Forelimb muscle (tissue), 1 donor: ENCODE data around the gene OR6S1. TPM values are rescaled to one million over a fixed set of nuclear protein-coding genes. Genes with fewer than 3 reads are reported as not detected.
"Not testable (repeated sequence)": the region's sequence is repeated elsewhere in the genome, so short reads cannot be mapped to it uniquely, and the experiment has no call there.

Experiments
- DNase-seq: peaks from one replicate; pipeline ENCODE4 v3.0.0-alpha.2; 2013; ENCODE audit warnings: low read depth
- polyA plus RNA-seq: library from polyadenylated mRNA; unstranded; fragments of 120-200 nt; gene quantifications from one replicate; pipeline ENCODE4 v1.2.1, GENCODE V29; 2013; ENCODE audit not compliant: insufficient read length

Gene OR6S1
- polyA plus RNA-seq, 1 donor = not detected

- no peak for DNase-seq
These were observed 30.2 kb downstream of the OR6S1 start for GRCh38 chr14:20611277-20611676.

DNA sequence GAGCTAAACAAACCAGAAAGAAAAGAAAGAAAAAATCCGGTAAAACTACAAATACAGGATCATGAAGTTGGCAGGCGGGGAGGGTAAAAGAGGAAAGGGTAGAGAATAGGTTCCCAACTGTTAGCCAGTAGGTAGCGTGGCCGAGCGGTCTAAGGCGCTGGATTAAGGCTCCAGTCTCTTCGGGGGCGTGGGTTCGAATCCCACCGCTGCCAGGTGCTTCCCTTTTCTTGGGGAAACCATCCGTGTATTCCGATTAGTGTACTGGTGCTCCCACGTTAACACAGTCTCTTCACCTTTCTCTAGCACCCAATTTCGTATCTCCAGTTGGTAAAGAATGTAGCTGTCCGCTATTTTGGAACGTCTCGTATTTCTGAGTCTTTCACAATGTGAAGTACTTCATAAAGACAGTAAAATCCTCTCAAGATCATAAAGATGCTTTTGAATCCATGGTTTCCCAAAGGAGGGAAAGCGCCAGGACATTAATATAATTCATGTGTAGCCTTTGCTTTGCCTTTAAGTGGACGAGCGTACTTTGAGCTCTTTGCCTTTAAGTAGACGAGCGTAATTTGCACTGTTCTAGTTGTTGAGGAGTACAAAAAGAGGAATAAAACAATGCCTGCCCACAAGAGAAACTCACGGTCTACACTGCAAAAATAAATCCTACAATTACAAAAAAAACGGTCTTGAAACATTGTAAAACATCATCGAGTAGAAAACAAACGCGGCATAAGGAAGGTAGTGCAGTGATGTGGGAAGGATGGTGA lies 31.3 kb downstream of the OR6S1 start:
- DNase-seq = no peak

DNA sequence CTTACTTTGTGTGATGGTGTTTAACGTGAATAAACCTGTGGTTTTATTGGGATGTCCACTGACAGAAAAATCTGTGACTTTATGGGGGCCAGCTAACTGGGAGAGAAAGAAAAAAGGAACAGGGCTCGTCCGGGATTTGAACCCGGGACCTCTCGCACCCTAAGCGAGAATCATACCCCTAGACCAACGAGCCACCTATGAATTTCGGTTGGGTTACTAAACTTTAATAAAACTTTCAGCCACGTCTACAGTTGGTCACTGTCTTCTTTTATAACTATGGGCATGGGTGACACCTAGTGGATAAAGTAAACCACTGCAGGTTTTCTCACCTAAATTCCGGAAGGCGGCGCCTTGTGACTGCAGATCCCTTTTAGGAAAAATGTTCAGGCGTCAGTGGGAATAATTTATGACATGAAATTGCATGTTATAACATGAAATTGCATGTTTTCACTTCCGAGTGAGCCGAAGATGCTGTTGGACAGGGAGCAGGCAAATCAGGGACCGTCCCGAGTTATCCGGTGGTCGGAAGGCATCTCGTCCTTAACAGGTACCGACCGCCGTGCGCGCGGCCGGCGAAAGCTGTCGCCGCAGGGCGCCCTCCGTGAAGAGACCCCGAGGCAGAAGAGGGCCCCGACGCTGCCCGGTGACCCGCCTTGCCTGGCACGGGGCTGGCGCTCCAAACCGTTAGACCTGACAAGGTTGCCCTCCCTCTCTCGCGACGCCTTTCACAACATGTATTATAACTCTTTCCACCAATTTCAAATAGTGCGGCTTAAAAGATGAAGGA lies 32.1 kb downstream of the OR6S1 start:
- peak; percentile 78 for DNase-seq

DNA sequence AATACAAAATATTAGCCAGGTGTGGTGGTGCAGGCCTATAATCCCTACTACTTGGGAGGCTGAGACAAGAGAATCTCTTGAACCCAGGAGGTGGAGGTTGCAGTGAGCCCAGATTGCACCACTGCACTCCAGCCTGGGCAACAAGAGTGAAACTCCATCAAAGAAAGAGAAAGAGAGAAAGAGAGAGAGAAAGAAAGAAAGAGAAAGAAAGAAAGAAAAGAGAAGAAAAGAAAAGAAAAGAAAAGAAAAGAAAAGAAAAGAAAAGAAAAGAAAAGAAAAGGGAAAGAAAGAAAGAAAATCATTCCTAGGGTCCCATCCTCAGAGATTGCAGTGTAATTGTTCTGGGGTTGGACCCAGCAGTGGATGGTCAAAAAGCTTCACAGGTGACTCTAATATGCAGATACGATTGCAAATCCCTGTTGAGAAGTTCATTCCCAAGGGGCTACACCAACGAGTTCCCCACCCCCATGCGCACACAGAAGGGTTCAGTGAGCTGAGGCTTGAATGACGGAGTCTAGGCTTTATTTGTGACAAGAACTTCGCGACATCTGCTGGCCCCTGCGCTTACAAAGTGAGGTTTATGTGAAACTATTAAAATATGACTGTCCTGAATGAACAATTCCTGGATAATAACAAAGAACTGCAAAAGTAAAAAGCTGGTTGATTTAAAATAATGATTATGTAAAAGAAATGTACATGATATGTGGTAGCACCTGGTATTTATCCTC lies 32.9 kb downstream of the OR6S1 start:
- DNase-seq = no peak

DNA sequence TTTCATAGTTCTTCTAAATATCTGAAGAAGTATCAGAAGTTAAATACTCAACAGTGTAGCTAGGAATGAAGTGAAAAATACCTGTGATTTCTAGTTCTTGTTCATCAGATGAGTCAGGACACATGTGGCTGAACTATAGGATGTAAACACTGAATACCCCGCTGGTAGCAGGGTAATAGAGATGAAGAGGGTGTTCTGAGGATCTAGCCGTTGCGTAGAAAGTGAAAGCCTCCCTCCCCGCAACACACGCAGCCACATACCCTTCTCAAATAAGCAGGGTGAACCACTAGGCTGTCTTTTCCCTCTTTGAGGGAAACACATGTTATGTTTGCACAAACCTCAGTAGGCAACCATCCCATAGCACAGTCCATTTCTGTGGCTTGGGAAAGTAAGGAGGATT lies 33.9 kb downstream of the OR6S1 start:
- DNase-seq = no peak

- no peak for DNase-seq
These were observed 34.6 kb downstream of the OR6S1 start for GRCh38 chr14:20606902-20607242.

DNA sequence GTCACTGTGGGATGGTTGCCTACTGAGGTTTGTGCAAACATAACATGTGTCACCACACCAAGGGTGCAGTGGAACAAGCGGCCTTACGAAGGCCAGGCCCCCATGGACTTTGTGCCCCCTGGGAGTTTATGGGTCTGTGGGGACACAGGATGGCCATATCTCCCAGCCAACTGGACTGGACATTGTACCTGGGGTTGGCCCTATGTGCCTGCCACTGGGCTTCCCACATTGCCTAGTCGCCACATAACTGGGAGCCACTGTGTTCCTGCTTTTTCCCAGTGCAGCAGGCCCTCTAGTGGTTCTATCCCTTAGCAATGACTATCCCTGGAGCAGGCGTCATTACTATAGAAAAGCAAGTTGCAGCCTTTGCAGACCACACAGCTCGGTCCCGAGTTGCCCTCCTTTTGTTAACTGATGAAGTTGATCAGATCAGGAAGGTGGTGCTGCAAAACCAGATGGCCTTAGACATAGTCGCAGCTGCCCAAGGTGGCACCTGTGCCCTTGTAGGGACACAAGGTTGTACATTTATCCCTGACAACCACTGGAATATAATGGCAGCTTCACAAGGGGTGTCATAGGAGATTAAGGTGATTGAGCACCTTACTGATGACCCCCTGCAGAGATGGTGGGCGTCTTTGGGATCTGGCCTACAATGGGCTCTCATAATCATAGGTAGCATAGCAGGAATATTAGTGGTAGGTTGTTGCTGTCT lies 35.1 kb downstream of the OR6S1 start:
- DNase-seq = no peak

- no peak for DNase-seq
These were observed 37.4 kb downstream of the OR6S1 start for GRCh38 chr14:20603813-20604690.

DNA sequence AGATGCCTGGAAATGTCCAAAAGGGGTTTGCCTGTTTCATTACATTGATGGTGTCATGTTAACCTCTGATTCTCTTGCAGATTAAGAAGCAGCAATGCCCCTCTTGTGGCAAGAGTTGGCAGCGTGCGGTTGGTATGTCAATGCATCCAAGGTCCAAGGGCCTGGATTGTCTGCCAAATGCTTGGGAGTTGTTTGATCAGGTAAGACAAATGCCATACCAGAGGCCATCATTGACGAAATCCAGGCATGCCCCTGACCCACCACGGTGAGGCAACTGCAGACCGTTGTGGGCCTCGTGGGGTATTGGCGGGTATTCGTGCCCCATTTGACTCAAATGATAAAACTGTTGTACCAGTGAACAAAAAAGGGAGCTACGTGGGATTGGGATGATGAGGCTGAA lies 38.9 kb downstream of the OR6S1 start:
- no peak for DNase-seq

DNA sequence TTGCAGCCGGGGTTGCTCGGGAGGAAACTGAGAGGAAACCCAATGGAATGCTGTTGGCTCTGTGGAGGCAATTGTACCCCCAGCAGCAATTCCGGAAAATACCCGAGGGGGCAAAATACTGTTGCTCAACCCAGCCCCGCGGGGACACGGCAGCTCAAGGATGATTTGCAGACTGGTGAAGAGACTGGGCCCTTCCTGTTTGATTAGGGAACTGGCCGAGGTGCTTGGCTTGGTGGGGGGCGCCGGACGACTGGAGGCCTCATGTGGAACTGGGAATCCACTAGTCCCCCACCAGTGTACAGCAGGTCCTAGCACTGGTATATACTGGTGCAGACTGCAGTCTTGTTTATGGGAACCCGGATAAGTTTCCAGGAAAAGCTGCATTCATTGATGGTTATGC lies 40.0 kb downstream of the OR6S1 start:
- no peak for DNase-seq

GRCh38 chr14:20597108-20597507 lies 44.4 kb downstream of the OR6S1 start:
- DNase-seq = no peak

GRCh38 chr14:20595726-20596125 lies 45.8 kb downstream of the OR6S1 start:
- DNase-seq = not testable (repeated sequence)

DNA sequence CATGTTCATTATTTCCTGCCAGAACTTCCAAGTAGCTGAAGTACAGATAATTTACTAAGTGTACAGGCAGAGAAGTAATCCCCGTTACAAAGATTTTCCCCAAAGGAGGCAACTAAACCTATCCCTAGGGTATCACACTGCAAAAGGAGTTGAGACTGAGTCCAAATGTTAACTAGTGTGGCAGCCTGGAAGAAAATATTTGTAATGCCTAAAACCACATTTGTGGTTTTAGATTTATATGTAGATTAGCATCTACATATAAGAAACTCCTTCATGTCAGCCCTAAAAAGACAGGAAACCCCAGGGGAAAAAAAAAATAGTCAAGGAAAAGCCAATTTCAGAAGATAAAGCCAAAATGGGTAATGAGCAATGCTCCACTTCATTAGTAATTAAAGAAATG lies 48.9 kb downstream of the OR6S1 start:
- DNase-seq = no peak

DNA sequence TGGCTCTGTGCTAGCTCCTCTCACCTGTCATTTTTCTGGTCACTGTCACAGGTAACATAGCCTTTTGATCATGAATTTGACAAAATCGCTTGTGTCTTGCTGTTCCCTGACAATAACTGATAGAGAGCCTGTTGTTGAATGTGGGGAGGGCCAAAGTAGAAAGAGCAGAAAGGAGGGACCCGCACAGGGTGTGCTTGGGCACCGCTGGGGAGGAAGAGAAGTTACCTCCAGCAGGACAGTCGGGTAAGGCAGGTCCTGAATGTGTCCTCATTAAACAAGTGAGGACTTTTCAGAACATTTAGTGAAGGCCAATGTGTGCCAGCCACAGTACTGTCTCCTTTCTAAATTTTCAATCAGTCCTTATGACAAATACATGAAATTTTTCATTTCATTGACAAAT lies 50.3 kb downstream of the OR6S1 start, which contains the start of gene RNASE12:
TSS of gene RNASE12 (minus strand) at position 142 of the 400 bp plus-strand sequence. CDS start 653 bp downstream, outside the sequence.
- DNase-seq = no peak

Other genes with a start within 250 kb of the OR6S1 start
- gene TEP1, start 228.2 kb downstream of the OR6S1 start, polyA plus RNA-seq = 18.3 TPM
- gene KLHL33, start 205.5 kb downstream of the OR6S1 start, polyA plus RNA-seq = 1.1 TPM
- gene OSGEP, start 186.9 kb downstream of the OR6S1 start, polyA plus RNA-seq = 40.8 TPM
- gene APEX1, start 186.5 kb downstream of the OR6S1 start, polyA plus RNA-seq = 163 TPM
- 21.0 TPM for gene PIP4P1, start 180.3 kb downstream of the OR6S1 start, polyA plus RNA-seq
- gene PNP, start 172.3 kb downstream of the OR6S1 start, polyA plus RNA-seq = 10.6 TPM
- 0.15 TPM for gene RNASE10, start 136.2 kb downstream of the OR6S1 start, polyA plus RNA-seq
- not detected for gene RNASE9, start 80.6 kb downstream of the OR6S1 start, polyA plus RNA-seq
- gene RNASE11, start 53.7 kb downstream of the OR6S1 start, polyA plus RNA-seq = not detected
- not detected for gene RNASE12, start 50.3 kb downstream of the OR6S1 start, polyA plus RNA-seq
- 4.2 TPM for gene RNASE4, start 42.9 kb upstream of the OR6S1 start, polyA plus RNA-seq
- 2.0 TPM for gene ANG, start 47.1 kb upstream of the OR6S1 start, polyA plus RNA-seq
- not detected for gene EDDM3A, start 104.2 kb upstream of the OR6S1 start, polyA plus RNA-seq
- gene EDDM3B, start 126.7 kb upstream of the OR6S1 start, polyA plus RNA-seq = not detected
- gene RNASE6, start 139.6 kb upstream of the OR6S1 start, polyA plus RNA-seq = 5.4 TPM
- gene RNASE1, start 161.2 kb upstream of the OR6S1 start, polyA plus RNA-seq = 162 TPM
- 0.28 TPM for gene RNASE3, start 249.7 kb upstream of the OR6S1 start, polyA plus RNA-seq